HepG2 (cell line): ENCODE data around the gene TBC1D3. TPM values are rescaled to one million over a fixed set of nuclear protein-coding genes. Genes with fewer than 3 reads are reported as not detected.
"Not testable (repeated sequence)": the region's sequence is repeated elsewhere in the genome, so short reads cannot be mapped to it uniquely, and the experiment has no call there.

Experiments
- ATAC-seq: fragments of 200-7000 bp; cut with Tn5 transposase; 3 replicates; pipeline ENCODE4 v1.9.1; 2020; ENCODE audit warnings: mild to moderate bottlenecking, moderate library complexity
- Bru-seq: library from RNA; stranded (reverse); fragments of 400-500 nt; gene quantifications from one replicate; lab custom pipeline; 2021; lab: Mats Ljungman, UMichigan
- BruChase-seq, 2 experiments: library from RNA; stranded (reverse); fragments of 400-500 nt; gene quantifications; one replicate each; lab custom pipeline; 2021; lab: Mats Ljungman, UMichigan
- BruUV-seq: library from RNA; stranded (reverse); fragments of 400-500 nt; replicated peaks from 2 replicates; lab custom pipeline; 2021; lab: Mats Ljungman, UMichigan
- CTCF ChIA-PET: fragments of 300-600 bp; formaldehyde crosslinking; extraction: SDS; loops from one replicate; lab custom pipeline; 2021; ENCODE audit warnings: low total read pairs, inconsistent platforms, low intra/inter-chr PET ratio; lab: Yijun Ruan, JAX
- POLR2A ChIA-PET: fragments of 350-600 bp; sonication (Branson Sonifier 250); formaldehyde crosslinking; loops from one replicate; lab custom pipeline; 2020; ENCODE audit warnings: antibody characterized with exemption, inconsistent platforms; lab: Yijun Ruan, JAX
- DNase-seq: peaks from one replicate; pipeline ENCODE4 v3.0.0-alpha.2; 2015; ENCODE audit warnings: low spot score
- FAIRE-seq: peaks from 3 replicates; lab custom pipeline; 2011; peaks lifted over from hg19 to GRCh38; lab: Jason Lieb, UNC
- H2AFZ ChIP-seq: one replicate; pipeline ENCODE4 v1.6.1; 2011; ENCODE audit warnings: low read length, inconsistent platforms
- H3K27ac ChIP-seq: fragments of 300-600 bp; 3 replicates; pipeline ENCODE4 v1.8.0; 2011; ENCODE audit warnings: mixed run types, mild to moderate bottlenecking, mixed read lengths, low read length, inconsistent platforms; ENCODE audit not compliant: insufficient read depth; ENCODE audit errors: extremely low read length
- H3K27me3 ChIP-seq, 2 experiments: fragments of 200-600 bp in 1 of 2; 2 replicates in 1 of 2; 3 replicates in 1 of 2; pipeline versions ENCODE4 v1.6.0 to v1.8.0; 2011; ENCODE audit warnings: low read length in 2 of 2, mild to moderate bottlenecking in 2 of 2, moderate library complexity in 2 of 2, inconsistent platforms in 1 of 2; ENCODE audit not compliant: insufficient read depth in 2 of 2, control insufficient read depth in 1 of 2
- H3K36me3 ChIP-seq, 2 experiments: fragments of 200-600 bp in 1 of 2; replicated peaks in 1 of 2; 2 replicates in 1 of 2; 3 replicates in 1 of 2; pipeline versions ENCODE4 v1.5.1 to v1.8.0; 2011; ENCODE audit warnings: low read length in 2 of 2, inconsistent platforms in 1 of 2; ENCODE audit not compliant: insufficient read depth in 2 of 2, control insufficient read depth in 1 of 2
- H3K4me1 ChIP-seq: 2 replicates; pipeline ENCODE4 v1.5.1; 2012; ENCODE audit warnings: low read length, inconsistent platforms; ENCODE audit not compliant: insufficient read depth
- H3K4me2 ChIP-seq: 2 replicates; pipeline ENCODE4 v1.6.0; 2011; ENCODE audit warnings: low read depth, low read length, inconsistent platforms
- H3K4me3 ChIP-seq, 3 experiments: fragments of 200-600 bp in 1 of 3; sonication (generic), shearing (Covaris generic) in 1 of 3; replicated peaks in 1 of 3; 2 replicates each; pipeline ENCODE4 v1.5.1; 2011 to 2016; ENCODE audit warnings: low read length in 3 of 3, inconsistent platforms in 2 of 3, low read depth in 2 of 3, mild to moderate bottlenecking in 2 of 3, control low read depth in 1 of 3, mixed read lengths in 1 of 3; ENCODE audit not compliant: insufficient read depth in 1 of 3
- H3K79me2 ChIP-seq: one replicate; pipeline ENCODE4 v1.6.1; 2011; ENCODE audit warnings: low read length, inconsistent platforms; ENCODE audit not compliant: insufficient read depth
- H3K9ac ChIP-seq: 2 replicates; pipeline ENCODE4 v1.6.0; 2011; ENCODE audit warnings: mild to moderate bottlenecking, low read depth, low read length, inconsistent platforms; ENCODE audit not compliant: insufficient read depth
- H3K9me3 ChIP-seq: 2 replicates; pipeline ENCODE4 v1.5.1; 2012; ENCODE audit warnings: mild to moderate bottlenecking, low read length
- H4K20me1 ChIP-seq: 2 replicates; pipeline ENCODE4 v1.6.0; 2011; ENCODE audit warnings: inconsistent platforms, mild to moderate bottlenecking, low read length, moderate library complexity; ENCODE audit not compliant: insufficient read depth
- WGBS: methylation state at CpG from one replicate; pipeline ENCODE4 v1.1.6; 2017; ENCODE audit warnings: low lambda C conversion rate; 5-methylcytosine and 5-hydroxymethylcytosine counted together
- in situ Hi-C: cut with HindIII; loops from 2 replicates; pipeline ENCODE4 v1.10.0; 2017; ENCODE audit warnings: low pct_unique_long_range_greater_than_20kb; ENCODE audit not compliant: extremely low pct_ligation_motif_present
- intact Hi-C: fragments of 100-400 bp; cut with micrococcal nuclease; formaldehyde crosslinking; loops from one replicate; pipeline ENCODE4 v1.10.0; 2022; ENCODE audit not compliant: unreplicated experiment
- long read RNA-seq, 2 experiments: library from RNA in 1 of 2; library from polyadenylated mRNA in 1 of 2; stranded (forward) in 1 of 2; unstranded in 1 of 2; transcript quantifications; one replicate each; pipeline ENCODE4 v2.0.0, GENCODE V29; 2019 to 2022
- polyA minus RNA-seq, 3 experiments: library from RNA; depleted of rRNA, polyadenylated mRNA; stranded (reverse); fragments of >200 nt; gene quantifications; 2 replicates each; pipeline ENCODE4 v1.2.3, GENCODE V29; 2011; ENCODE audit warnings: low replicate concordance in 1 of 3
- polyA plus RNA-seq, 8 experiments: library from polyadenylated mRNA; depleted of rRNA in 3 of 8; stranded (reverse) in 7 of 8; unstranded in 1 of 8; fragments of >200 nt; fragmentation: Illumina TruSeq in 4 of 8; extraction: Trizol in 4 of 8; gene quantifications; 2 replicates each; pipeline versions ENCODE4 v1.2.1 to v1.2.3, GENCODE V29; 2011 to 2016; ENCODE audit warnings: low read depth in 4 of 8, missing spikeins in 1 of 8, mixed read lengths in 1 of 8; ENCODE audit not compliant: insufficient read depth in 1 of 8
- total RNA-seq, 5 experiments: library from RNA; depleted of rRNA; stranded (reverse); fragments of >200 nt; fragmentation: Illumina TruSeq; extraction: Trizol; gene quantifications; 2 replicates each; pipeline ENCODE4 v1.2.3, GENCODE V29; 2016; ENCODE audit warnings: low read depth in 1 of 5

Gene TBC1D3
- not detected in 2 replicates for total RNA-seq (2016; rRNA removed; fragmentation: Illumina TruSeq; extraction: Trizol)
- total RNA-seq (2016; cell fraction: cytosol; rRNA removed; fragmentation: Illumina TruSeq; extraction: Trizol; ENCODE audit: low read depth) = not detected in 2 replicates
- total RNA-seq (2016; cell fraction: insoluble cytoplasmic fraction; rRNA removed; fragmentation: Illumina TruSeq; extraction: Trizol) = not detected in 2 replicates
- total RNA-seq (2016; cell fraction: membrane; rRNA removed; fragmentation: Illumina TruSeq; extraction: Trizol) = not detected in 2 replicates
- total RNA-seq (2016; cell fraction: nucleus; rRNA removed; fragmentation: Illumina TruSeq; extraction: Trizol) = not detected in 2 replicates
- polyA plus RNA-seq (2011; rRNA removed) = not detected in 2 replicates
- not detected in 2 replicates for polyA plus RNA-seq (2011; cell fraction: cytosol; rRNA removed)
- polyA plus RNA-seq (2011; cell fraction: nucleus; rRNA removed) = 0.50 and 0.61 TPM in 2 replicates
- polyA plus RNA-seq (2012) = 0.21 TPM in 1 of 2 replicates, not detected in the other
- not detected in 2 replicates for polyA plus RNA-seq (2016; cell fraction: cytosol; fragmentation: Illumina TruSeq; extraction: Trizol; ENCODE audit: low read depth)
- polyA plus RNA-seq (2016; cell fraction: insoluble cytoplasmic fraction; fragmentation: Illumina TruSeq; extraction: Trizol; ENCODE audit: low read depth) = not detected in 2 replicates
- polyA plus RNA-seq (2016; cell fraction: membrane; fragmentation: Illumina TruSeq; extraction: Trizol; ENCODE audit: low read depth) = not detected in 2 replicates
- polyA plus RNA-seq (2016; cell fraction: nucleus; fragmentation: Illumina TruSeq; extraction: Trizol; ENCODE audit: insufficient read depth, low read depth) = not detected in 2 replicates
- not detected in 2 replicates for polyA minus RNA-seq (2011; rRNA and poly(A)+ RNA removed; ENCODE audit: low replicate concordance)
- not detected in 2 replicates for polyA minus RNA-seq (2011; cell fraction: cytosol; rRNA and poly(A)+ RNA removed)
- 0.52 TPM in 1 of 2 replicates, not detected in the other for polyA minus RNA-seq (2011; cell fraction: nucleus; rRNA and poly(A)+ RNA removed)
- Bru-seq, nascent RNA = percentile 19 among the genes with signal in this experiment
- percentile 28 among the genes with signal in this experiment for BruChase-seq, experiment 1, labeled RNA remaining after a 6-hour chase
- BruChase-seq, experiment 2, labeled RNA remaining after a 2-hour chase = percentile 26 among the genes with signal in this experiment
- long read RNA-seq, experiment 1 = 0 reads
- long read RNA-seq, experiment 2, partial matches to known transcripts = 0 of 5 reads
- long read RNA-seq, experiment 2, other reads (novel, unspliced or antisense) = 5 of 5 reads

- FAIRE-seq, in situ Hi-C loops, DNase-seq, H3K36me3 ChIP-seq, H2AFZ ChIP-seq, ATAC-seq, H4K20me1 ChIP-seq, H3K4me1 ChIP-seq, H3K9me3 ChIP-seq, H3K4me2 ChIP-seq, CTCF ChIA-PET, BruUV-seq, H3K79me2 ChIP-seq, H3K27ac ChIP-seq, H3K9ac ChIP-seq, H3K27me3 ChIP-seq, intact Hi-C loops, H3K4me3 ChIP-seq, POLR2A ChIA-PET: not testable (repeated sequence)
- WGBS = no CpG with 5 or more reads among the region's 10 CpGs
Observed at GRCh38 chr17:38192455-38192854, at the start of gene TBC1D3. Gene TBC1D3, minus strand, starts transcription at chr17:38192555. Its CDS starts 1,526 bp downstream, at chr17:38191029.

GRCh38 chr17:38232790-38233189 lies 40.4 kb upstream of the TBC1D3 start:
- H3K4me1 ChIP-seq, DNase-seq, H3K79me2 ChIP-seq, ATAC-seq, H3K4me3 ChIP-seq, H2AFZ ChIP-seq, in situ Hi-C loops, H3K9ac ChIP-seq, intact Hi-C loops, H3K4me2 ChIP-seq, H3K27me3 ChIP-seq, H3K9me3 ChIP-seq, H3K36me3 ChIP-seq, CTCF ChIA-PET, FAIRE-seq, H3K27ac ChIP-seq, H4K20me1 ChIP-seq, POLR2A ChIA-PET, BruUV-seq: not testable (repeated sequence)
- no CpG with 5 or more reads among the region's 1 CpG for WGBS

GRCh38 chr17:38225844-38226495 lies 33.6 kb upstream of the TBC1D3 start:
- H3K27me3 ChIP-seq = not testable (repeated sequence)

More at GRCh38 chr17:38225844-38226495, 33.6 kb upstream of the TBC1D3 start:
- intact Hi-C loops, H3K4me3 ChIP-seq, POLR2A ChIA-PET, CTCF ChIA-PET, in situ Hi-C loops, FAIRE-seq, BruUV-seq, H3K9ac ChIP-seq, H3K79me2 ChIP-seq, H3K4me2 ChIP-seq, H3K9me3 ChIP-seq, H3K36me3 ChIP-seq, H3K27ac ChIP-seq, H4K20me1 ChIP-seq, H2AFZ ChIP-seq, H3K4me1 ChIP-seq, DNase-seq: not testable (repeated sequence)
- peak; percentile 63 for ATAC-seq
- WGBS = no CpG with 5 or more reads among the region's 2 CpGs
